GM12875 (cell line): ENCODE results near the gene USP24.

ENCODE experiments used
- H3K4me3 ChIP-seq: one replicate; pipeline ENCODE4 v1.5.1; 2011; ENCODE audit warnings: low read depth, low read length, control low read depth
- CTCF ChIP-seq: IDR thresholded peaks from 2 replicates; pipeline ENCODE4 v1.5.1; 2011; ENCODE audit warnings: low read depth, mild to moderate bottlenecking, control low read depth, inconsistent platforms, low read length, moderate library complexity, borderline replicate concordance; ENCODE audit not compliant: insufficient read depth

USP24 gene

GRCh38 chr1:55154616-55155015, 60.5 kb downstream of the USP24 start:
- no peak for TF ChIP-seq CTCF
- no peak overlapping the region for H3K4me3 ChIP-seq

- H3K4me3 ChIP-seq, result no peak overlapping the region
- TF ChIP-seq CTCF, result no peak
These were observed 62.1 kb downstream of the USP24 start for GRCh38 chr1:55153031-55153430.

- no peak for TF ChIP-seq CTCF
- H3K4me3 ChIP-seq, result no peak overlapping the region
These were observed 64.1 kb downstream of the USP24 start for GRCh38 chr1:55150880-55151588.

GRCh38 chr1:55148676-55149075, 66.5 kb downstream of the USP24 start:
- TF ChIP-seq CTCF, result no peak
- H3K4me3 ChIP-seq, result no peak overlapping the region

GRCh38 chr1:55147524-55147923, 67.6 kb downstream of the USP24 start:
- TF ChIP-seq CTCF, result no peak
- no peak overlapping the region for H3K4me3 ChIP-seq

GRCh38 chr1:55146781-55147180, 68.4 kb downstream of the USP24 start:
- no peak overlapping the region for H3K4me3 ChIP-seq
- TF ChIP-seq CTCF, result no peak

GRCh38 chr1:55144886-55145285, 70.3 kb downstream of the USP24 start:
- H3K4me3 ChIP-seq, result no peak overlapping the region
- TF ChIP-seq CTCF, result no peak
